ENCODE data around the gene RACK1.
"Not testable (repeated sequence)": the region's sequence is repeated elsewhere in the genome, so short reads cannot be mapped to it uniquely, and the experiment has no call there.

RACK1 gene

DNA sequence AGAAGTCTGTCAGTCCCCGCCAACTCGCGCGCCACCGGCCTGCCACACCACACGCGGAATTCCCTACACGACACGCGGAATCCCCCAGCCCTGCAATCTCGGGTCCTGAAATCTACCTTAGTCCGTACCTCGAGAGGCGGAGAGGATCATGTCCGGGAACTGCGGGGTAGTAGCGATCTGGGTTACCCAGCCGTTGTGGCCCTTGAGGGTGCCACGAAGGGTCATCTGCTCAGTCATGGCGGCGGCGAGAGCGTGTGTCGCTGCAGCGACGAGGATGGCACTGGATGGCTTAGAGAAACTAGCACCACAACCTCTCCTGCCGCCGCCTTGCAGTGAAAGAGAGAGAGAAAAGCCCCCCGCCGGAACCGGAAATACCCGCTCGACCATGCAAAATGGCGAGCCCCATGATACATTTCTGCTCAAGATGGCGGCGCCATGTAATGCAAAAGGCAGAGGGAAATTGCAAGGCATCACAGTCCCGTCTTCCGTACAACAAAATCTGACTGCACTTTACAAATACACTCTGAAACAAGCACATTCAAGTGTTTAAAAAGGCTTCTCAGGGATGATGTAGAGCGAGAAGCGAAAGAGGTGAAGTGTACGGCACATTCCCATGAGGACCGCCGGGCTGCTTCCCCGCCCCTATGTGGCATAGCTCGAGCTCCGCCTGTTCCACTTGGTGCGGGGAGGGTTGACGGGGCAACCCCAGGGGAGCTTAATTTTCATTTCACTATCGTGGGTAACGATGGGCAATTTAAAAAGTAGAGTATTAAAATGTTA lies at the start of gene RACK1:
TSS of gene RACK1 (minus strand) at position 343 of the 780 bp plus-strand sequence. CDS start at position 237, 106 bp downstream.
- peak; percentile 89 for DNase-seq

DNA sequence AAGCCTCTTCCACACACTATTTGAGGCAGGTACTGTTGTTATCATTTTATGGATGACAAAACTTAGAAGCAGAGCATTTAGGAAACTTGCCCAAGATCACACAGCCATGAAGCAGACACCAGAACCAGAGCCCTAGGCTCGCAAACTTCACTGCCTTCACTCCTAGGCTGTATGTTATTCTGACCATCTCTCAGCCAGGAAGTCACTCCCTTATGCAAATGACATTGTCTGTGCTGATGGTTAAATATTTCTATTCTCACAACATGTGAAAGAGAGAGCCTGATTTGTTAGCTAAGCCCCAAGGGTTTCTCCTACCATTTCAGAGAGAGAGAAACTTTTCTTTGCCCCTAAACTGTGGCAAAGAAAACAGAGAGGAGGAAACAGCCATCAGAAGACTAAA lies 43.6 kb upstream of the RACK1 start:
- DNase-seq: not testable (repeated sequence)

DNA sequence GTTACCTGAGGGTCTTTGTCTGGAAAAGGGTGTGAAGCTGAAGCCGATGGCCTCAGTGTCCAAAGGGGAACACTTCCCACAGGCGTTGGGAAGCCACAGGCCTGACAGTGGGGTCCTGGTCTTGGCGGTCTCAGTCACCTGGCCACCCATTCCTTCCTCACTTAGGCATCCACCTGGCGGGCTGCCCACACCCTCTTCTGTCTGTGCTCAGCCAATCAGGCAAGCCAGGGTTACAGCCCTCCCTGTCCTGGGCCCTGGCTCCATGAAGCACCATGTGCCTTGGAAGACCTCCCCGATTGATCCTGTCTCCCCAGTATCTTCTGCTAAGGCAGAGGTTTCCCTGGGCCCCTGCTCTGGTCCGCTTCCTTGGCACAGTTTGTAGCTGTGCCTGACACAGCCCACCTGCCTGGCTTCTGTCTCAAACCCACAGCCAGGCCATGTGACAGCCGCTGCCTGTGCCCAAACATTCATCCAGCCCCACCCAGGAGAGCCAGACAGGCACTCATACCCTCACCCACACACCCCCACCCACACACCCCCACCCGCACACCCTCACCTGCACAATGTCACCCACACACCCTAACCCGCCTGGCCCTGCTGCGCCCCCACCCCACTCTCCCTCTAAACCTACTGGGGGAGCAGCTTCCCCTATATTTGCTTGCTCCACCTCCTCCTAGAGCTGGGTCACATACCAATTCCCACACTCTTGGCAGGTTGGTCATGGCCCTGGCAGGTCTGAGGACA lies 42.4 kb upstream of the RACK1 start:
- not testable (repeated sequence) for DNase-seq

DNA sequence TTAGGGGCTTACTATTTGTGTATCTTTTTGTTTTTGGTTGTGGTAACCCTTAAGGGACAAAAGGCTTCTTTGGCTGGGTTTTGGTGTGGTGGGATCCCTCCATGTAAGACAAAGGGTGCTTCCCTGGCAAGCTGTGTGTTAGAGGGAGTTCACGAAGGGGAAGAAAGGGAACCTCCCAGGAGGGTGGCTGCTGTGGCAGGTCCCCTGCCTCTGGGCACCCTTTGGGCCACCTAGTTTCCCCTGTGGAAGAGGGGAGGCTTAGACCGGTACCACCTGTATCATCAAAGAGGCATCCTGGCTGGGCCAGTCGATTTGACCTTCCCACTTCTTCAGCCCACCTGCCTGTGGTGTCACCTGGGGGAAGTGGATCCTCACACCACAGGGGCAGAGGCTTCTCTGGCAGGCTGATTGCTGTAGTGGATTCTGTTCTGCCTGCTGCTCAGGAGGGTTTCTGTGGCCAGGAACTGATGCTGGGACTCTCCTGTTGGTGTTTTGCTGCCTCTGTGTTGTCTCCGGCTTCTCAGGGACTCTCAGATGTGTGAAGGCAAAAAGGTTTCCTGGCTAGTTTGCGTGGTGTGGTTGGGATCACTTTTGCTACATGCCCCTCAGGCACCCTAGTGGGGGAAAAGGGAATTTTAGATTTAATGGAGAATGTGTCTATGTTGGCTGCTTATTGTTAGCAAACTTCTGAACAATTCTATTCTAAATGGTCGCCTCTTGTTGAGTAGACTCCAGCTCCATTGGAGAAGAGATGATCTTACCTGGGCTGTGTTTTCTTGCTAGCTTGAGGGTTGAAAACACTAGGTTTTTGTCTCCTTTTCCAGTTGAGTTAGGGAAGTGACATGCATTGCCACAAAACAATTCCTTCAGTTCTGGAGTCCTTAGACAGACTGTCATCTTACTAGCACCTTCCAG lies 40.4 kb upstream of the RACK1 start:
- DNase-seq: not testable (repeated sequence)

DNA sequence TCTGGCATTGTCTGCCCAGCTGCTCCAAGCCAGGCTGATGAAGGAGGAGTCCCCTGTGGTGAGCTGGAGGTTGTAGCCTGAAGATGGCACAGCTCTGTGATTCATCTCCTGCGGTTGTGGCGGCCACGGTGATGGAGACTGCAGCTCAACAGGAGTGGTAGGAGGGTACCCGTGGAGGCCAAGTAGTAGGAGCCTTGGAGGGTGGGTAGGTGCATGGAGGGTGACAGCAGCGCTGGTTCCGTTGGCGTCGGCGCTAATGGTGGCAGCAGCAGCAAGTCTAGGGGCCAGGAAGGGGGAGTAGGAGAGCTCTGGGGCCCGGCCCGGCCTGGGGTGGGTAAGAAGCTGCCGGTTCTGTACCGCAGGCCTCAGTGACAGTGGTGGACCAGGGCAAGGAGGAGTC lies 39.6 kb upstream of the RACK1 start:
- DNase-seq: no peak

DNA sequence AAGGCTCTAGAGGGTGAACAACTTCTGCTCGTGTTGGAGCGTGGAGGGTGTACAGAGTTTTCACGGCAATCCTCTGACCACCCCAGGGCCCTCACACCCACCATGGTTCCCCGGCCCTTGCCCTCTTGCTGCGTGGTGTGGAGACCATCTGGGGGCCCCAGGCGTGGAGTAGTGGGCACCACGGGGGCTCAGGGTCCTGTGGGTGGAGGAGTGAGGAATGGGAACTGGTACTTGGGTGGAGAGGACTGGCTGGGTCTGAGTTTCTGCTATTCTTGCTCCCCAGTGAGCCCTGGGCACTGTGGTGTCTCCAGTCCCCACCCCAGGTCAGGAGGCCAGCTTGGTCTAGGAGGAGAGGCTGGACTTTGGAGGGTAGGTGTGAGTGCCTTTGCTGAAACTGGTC lies 39.2 kb upstream of the RACK1 start:
- DNase-seq: no peak

DNA sequence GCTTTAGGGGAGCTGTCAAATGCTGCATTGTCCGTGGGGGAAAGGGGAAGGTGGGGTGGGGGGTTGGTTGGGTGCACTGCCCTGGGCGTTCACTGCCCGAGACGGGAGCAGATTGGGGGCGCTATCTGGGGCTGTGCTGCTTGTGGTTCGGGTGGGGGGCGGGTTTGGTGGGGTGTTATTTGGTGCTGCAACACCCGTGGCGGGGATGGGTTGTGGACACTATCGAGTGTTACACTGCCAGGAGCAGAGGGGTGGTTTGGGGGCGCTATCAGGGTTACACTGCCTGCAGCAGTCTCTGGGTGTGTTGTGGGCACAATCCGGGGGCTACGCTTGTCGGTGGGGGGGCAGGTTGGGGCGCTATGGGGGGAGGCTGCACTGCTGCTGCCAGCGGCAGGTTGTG lies 38.7 kb upstream of the RACK1 start:
- DNase-seq: not testable (repeated sequence)

DNA sequence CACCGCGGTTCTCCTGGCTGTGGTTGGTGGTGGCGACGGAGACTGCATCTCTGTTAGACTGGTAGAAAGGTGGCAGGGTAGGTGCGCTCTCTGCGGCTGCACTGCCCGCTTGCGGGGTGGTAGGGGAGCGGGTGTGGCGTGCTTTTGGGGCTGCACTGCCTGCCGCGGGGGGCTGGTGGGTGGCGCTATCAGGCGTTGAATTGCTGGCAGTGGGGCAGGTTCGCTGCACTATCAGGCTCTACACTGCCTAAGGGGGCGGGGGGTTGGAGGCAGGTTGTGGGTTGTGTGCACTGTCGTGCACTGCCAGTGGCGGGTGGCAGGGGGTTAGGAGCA lies 38.2 kb upstream of the RACK1 start:
- no peak for DNase-seq

DNA sequence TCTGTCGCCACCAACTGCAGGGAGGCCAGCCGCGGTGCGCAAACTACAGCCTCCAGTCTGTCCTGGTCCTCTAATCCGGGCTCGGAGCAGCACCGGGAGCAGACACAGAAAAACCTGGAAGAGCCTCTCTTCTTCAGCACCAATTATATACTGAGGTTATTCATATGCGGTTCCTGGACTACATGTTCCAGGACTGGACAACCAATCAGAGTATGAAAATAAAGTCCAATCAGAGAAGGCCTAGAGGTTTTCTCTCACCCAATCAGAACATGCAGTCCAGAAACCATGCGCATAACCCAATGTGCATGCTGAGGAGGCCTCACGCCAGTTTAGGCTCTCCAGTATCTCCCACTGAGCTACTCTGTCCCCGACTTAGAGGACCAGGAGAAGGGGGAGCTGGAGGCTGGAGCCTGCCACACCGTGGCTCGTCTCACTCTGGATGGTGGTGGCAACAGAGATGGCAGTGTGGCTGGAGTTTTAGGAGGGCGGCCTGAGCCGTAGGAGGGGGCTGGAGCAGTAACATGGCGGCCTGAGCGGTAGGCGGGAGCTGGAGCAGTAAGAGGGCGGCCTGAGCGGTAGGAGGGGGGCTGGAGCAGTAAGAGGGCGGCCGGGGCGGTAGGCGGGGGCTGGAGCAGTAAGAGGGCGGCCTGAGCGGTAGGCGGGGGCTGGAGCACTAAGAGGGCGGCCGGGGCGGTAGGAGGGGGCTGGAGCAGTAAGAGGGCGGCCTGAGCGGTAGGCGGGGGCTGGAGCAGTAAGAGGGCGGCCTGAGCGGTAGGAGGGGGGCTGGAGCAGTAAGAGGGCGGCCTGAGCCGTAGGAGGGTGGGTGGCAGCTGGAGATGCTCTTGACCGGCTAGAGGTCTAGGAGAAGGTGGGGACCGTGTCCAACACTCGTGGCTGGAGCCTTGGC lies 37.6 kb upstream of the RACK1 start:
- DNase-seq: no peak

DNA sequence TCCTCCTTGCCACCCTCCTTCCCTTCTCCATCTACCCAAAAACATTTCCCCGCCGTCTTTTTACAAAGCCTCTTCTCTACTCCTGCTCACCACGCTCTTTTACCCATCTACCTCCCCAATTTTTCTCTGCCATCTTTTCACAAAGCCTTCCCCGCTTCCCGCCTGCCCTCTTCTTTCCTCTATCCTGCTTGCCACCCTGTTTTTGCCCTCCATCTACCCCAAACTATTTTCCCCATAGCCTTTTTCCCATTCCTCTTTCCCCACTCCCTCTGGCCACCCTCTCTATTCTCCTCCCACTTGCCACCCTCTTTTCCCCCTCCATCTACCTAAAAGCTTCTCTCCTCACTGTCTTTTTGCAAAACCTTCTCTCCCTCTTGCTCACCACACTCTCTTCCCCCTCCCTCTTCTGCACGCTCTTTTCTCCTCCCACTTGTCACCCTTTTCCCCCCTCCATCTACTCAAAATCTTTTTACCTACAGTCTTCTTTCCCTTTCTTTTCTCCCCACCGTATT lies 36.6 kb upstream of the RACK1 start:
- no peak for DNase-seq

DNA sequence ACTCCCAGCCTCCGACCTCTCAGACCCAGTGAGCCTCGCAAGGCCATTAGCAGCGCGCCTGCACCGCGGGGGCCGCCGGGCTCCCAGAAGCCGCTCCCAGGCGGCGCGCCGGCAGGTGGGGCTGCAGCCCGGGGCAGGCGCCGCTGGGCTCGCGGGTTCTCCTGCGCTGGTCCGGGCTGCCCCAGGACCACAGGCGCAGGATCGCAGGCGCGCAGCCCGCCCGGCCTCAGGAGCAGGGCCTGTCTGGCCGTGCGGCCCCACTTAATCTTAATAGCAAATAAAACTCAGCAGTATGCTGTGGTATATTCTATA lies 29.7 kb upstream of the RACK1 start:
- DNase-seq: not testable (repeated sequence)

DNA sequence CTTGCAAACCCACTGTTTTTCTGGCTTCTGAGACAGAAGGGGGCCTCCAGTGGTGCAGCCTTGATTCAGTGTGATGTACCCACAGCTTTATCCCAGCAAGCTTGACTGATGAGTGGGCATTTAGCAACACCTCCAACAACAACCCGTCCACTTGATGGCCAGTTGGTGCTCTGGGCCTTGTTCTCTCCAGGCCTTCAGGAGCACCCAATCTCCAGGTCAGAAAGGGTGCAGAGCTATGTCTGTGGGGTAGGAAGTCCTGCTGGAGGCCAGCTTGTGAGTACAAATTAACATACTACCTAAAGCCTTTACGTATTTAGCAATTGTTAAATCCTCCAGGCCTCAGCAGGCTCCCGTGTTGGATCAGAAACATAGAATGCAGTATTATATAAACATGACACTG lies 27.4 kb upstream of the RACK1 start:
- no peak for DNase-seq

DNA sequence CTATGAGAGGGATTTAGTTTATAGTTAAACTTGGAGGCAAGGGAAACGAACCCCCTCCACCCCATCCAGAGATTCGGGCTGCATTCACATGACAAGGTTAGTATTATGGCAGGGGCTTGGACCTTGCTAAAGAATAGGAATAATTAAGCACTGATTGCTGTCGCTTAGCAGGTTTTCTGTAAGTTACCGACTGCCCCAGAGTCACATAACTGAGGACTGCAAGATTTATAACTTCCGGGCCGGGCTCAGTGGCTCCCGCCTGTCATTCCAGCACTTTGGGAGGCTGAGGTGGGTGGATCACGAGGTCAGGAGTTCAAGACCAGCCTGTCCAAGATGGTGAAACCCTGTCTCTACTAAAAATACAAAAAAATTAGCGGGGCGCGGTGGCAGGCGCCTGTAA lies 24.2 kb upstream of the RACK1 start:
- not testable (repeated sequence) for DNase-seq

DNA sequence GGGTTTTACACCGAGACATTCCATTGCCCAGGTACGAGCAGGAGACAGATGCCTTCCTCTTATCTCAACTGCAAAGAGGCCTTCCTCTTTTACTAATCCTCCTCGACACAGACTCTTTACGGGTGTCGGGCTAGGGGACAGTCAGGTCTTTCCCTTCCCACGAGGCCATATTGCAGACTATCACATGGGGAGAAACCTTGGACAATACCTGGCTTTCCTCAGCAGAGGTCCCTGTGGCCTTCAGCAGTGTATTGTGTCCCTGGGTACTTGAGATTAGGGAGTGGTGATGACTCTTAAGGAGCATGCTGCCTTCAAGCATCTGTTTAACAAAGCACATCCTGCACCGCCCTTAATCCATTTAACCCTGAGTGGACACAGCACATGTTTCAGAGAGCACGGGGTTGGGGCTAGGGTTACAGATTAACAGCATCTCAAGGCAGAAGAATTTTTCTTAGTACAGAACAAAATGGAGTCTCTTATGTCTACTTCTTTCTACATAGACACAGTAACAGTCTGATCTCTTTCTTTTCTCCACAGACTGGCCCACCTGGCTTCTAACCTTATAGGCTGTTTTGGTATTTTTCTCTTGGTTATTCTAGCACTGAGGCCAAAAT lies 23.7 kb upstream of the RACK1 start:
- DNase-seq: not testable (repeated sequence)

DNA sequence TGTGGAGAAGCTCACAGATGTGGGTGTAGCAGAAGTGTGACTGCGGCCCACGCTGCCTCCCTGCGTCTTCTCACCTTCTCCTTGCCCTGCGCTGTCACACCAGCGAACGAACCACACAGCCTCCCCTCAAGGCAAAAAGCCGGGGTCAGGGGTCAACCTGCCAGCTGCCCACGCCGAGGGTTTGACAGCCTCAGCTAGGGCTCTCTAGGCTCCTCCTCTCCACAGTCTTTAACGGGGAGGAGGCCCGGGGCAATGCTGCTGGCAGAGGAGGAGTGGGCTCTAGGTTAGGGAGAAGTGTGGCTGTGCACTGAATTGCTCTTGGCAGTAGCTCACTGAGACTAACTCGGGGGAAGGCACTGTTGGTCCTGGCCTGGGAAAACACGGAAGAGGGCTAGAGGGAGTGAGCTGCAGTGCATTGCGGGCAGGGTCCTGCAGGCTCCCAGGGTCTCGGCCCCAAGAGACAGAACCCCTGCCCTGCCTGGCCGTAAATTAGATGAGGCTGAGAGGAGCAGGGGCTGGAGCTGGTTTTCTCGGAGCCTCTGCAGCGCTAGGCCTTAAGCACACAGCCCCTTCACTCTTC lies 21.5 kb upstream of the RACK1 start:
- peak; percentile 40 for DNase-seq

DNA sequence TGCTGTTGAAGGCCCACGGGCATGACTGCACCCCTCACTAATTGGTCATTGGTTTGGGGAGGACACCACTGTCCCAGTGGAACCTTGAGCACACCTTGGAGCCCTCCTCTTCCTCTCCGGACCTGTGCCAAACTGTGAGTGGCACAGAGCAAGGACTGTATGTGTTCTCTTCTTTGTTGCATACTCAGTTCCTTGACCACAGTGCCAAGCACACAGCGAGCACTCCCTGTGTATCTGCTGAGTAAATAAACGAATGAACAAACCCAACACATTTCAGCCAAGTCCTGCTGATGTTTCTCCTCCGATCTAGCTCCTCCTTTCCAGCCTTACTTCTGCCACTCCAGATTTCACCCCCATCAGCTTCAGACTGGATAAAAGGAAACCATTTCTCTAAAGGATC lies 19.9 kb upstream of the RACK1 start:
- DNase-seq: no peak

DNA sequence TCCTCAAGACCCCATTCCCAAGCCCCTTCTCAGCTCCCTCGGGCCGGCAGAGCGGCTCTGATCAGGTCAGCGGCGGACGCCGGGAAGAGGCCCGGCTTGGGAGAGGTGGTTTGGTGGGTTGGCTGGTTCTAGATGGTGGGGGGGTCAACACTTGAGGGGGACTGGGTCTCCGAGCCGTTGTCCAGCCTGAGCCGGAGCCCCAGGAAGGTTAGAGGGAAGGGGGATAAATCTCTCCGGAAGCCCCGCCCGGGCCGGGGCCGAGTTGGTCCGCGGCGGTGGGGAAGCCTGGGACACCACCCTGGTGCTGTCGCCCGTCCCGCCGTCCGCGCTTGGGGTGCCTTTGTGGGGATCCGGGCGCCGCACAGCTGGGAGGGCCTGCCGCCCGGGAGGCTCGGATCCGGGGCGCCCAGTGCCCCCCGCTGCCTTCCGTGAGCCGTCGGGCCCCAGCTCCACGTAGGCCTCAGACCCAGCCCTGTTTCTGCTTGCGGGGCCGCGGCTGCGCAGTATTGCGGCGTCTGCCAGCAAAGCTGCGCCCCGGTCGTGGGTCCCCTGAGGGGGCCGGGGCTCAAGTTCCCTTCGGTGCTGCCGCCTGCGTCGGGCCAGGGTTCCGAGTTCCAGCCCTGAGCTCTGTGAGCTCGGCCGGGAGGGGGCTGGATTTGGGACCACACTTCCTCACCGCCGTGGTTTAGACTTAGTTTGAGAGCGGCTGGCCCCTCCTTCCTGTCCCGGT lies 17.8 kb upstream of the RACK1 start:
- DNase-seq: peak; percentile 73

DNA sequence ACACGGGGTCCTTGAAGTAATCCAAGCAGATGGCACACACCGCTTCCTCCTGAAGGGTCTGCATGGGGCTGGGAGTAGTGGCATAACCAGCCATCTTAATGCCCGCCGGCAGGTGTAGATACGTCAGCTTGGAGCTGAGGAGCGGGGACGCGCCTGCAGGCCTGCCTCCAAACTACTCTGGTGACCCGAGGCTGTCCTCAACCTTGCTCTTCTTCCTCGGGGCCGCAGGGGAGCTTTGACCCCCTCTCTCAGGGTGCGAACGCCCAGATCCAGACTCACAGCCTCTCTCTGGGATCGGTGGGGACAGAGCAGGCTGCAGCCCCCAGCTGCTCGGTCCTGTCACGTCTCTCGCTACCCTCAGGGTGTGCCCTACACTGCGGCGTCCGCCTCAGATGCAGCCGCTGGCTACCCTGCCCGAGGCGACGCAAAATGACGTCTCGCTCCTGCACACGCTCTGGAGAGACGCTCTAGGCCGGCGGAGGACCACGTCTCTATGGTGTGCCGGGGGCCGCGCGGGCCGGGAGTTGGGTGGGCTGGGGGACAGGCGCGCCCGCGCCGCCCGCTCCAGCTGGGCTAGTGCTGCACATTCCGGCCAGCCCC lies 17.1 kb upstream of the RACK1 start, which contains the start of gene TRIM52:
TSS of gene TRIM52 (minus strand) at position 424 of the 600 bp plus-strand sequence. CDS start at position 94, 330 bp downstream.
- peak; percentile 90 for DNase-seq

DNA sequence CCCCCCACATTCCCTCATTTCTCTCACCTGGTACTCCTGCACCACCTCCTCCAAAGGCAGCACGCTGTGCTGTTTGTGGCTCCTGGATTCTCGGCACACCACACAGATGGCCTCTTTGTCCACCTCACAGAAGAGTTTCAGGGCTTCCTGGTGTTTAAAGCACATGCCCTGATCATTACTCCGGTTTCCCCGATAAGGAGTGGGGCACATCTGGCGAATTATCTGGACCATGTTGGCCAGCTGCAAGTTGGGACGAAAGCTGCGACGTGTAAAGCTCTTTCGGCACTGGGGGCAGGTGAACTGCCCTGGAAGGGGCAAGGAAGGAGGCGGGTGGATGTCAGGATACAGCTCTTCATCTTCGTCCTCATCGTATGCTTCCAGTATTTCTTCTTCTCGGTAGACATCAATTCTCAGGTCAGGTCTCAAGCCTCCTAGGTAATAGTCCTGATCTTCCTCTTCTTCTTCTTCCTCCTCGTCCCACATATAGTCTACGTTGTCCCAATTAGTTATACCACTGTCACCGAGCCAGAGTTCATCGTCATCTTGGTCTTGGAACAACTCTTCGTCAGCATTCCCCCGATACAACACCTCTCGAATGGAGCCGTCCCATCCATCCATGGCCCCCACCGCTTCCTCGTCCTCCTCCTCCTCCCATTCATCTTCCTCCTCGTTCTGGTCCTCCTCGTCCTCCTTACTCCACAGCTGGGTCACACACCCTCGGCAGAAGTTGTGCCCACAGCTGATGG lies 16.4 kb upstream of the RACK1 start:
- no peak for DNase-seq
